ENCODE data around the gene TICRR. TPM values are rescaled to one million over a fixed set of nuclear protein-coding genes. Genes with fewer than 3 reads are reported as not detected.

TICRR gene
- total and polyA plus RNA-seq, 2 of the 4 experiments (the other 2 are of a cell fraction), result 3.0 to 4.2 TPM

- H3K9me1 ChIP-seq (ENCODE audit: insufficient read depth, low read length), result no peaks in the 10 kb centered on the region
- H3K23ac ChIP-seq (ENCODE audit: low read depth, low read length), result no peak overlapping the region
- no TSS peak for BruUV-seq (replicated peaks)
- H2BK15ac ChIP-seq (ENCODE audit: low read depth, low read length), result no peak overlapping the region
- H3K9ac ChIP-seq (ENCODE audit: low read depth, low read length), result no peak overlapping the region
- no peaks in the 10 kb centered on the region for H3K79me1 ChIP-seq (ENCODE audit: low read depth in 1 of 2, low read length in 2 of 2)
- no peaks in the 10 kb centered on the region for H3K9me3 ChIP-seq (ENCODE audit: control insufficient read depth, insufficient read depth, low read length)
- intact Hi-C loops (cut with micrococcal nuclease), result no loop called here
- H2BK20ac ChIP-seq (ENCODE audit: low read depth, low read length), result no peak overlapping the region
- dilution Hi-C loops (cut with HindIII; ENCODE audit: low sequenced_read_pairs, unreplicated experiment), result no loop called here
- no peaks in the 10 kb centered on the region for H4K20me1 ChIP-seq (ENCODE audit: insufficient read depth, low read length)
- H3K4me3 ChIP-seq (ENCODE audit: insufficient read depth, low read depth, low read length), result no peak overlapping the region
- ChIA-PET POLR2A (ENCODE audit: unreplicated experiment) (no interaction called here), CTCF (no interaction called here)
- WGBS, 2 experiments (ENCODE audit: extremely low coverage in 2 of 2, insufficient read length in 1 of 2), result 19% methylated on average over 3 of the region's 5 CpGs; no CpG with 5 or more reads in 1 of the 2 experiments
- H3K27ac ChIP-seq (ENCODE audit: insufficient read depth, low read length), result no peak overlapping the region
- no peak overlapping the region for H3K14ac ChIP-seq (replicated peaks; ENCODE audit: low read depth, low read length)
- H4K91ac ChIP-seq (ENCODE audit: insufficient read depth, low read depth, low read length), result no peak overlapping the region
- DNase-seq (no peak), ATAC-seq (ENCODE audit: low read depth) (no peak)
- no peaks in the 10 kb centered on the region for H3K4me1 ChIP-seq (ENCODE audit: control insufficient read depth, insufficient read depth, low read length)
- H3K36me3 ChIP-seq (ENCODE audit: control insufficient read depth, insufficient read depth, low read length), result no peaks in the 10 kb centered on the region
- no peak overlapping the region for H4K5ac ChIP-seq (ENCODE audit: low read depth, low read length)
- H3K18ac ChIP-seq (ENCODE audit: low read depth, low read length), result no peak overlapping the region
- H2AK5ac ChIP-seq (ENCODE audit: low read depth, low read length), result no peak overlapping the region
- H3K27me3 ChIP-seq (ENCODE audit: control insufficient read depth, insufficient read depth, low read length), result peaks cover 17% of the 10 kb centered on the region
- no peak overlapping the region for H3K56ac ChIP-seq (ENCODE audit: extremely low read depth, insufficient read depth, low read length)
- H3K4me2 ChIP-seq (ENCODE audit: low read depth, low read length), result no peak overlapping the region
- no peak for TF ChIP-seq ELK1 (IDR thresholded peaks at IDR 0.05; ENCODE audit: borderline replicate concordance, low read depth, low read length)
- TF ChIP-seq MAFK (IDR thresholded peaks at IDR 0.05; ENCODE audit: low read depth, low read length), result no peak
- no peak for TF ChIP-seq NFE2L2 (IDR thresholded peaks at IDR 0.05; ENCODE audit: low read depth, low read length)
- TF ChIP-seq SMC3 (IDR thresholded peaks at IDR 0.05; ENCODE audit: low read depth, low read length), result no peak
- no peak for TF ChIP-seq RFX5 (IDR thresholded peaks at IDR 0.05; ENCODE audit: low read depth, low read length)
- TF ChIP-seq RCOR1 (IDR thresholded peaks at IDR 0.05; ENCODE audit: insufficient replicate concordance, low read length), result no peak
- TF ChIP-seq BHLHE40 (IDR thresholded peaks at IDR 0.05; ENCODE audit: low read depth, low read length), result no peak
- no peak for TF ChIP-seq FOS (IDR thresholded peaks at IDR 0.05; ENCODE audit: low read depth, low read length)
- no peak for TF ChIP-seq CTCF (conservative IDR thresholded peaks at IDR 0.05; ENCODE audit: low read depth, low read length)
- TF ChIP-seq USF2 (IDR thresholded peaks at IDR 0.05; ENCODE audit: low read depth, low read length), result no peak
- no peak for TF ChIP-seq CHD1 (IDR thresholded peaks at IDR 0.05; ENCODE audit: low read depth, low read length)
- TF ChIP-seq RAD21 (IDR thresholded peaks at IDR 0.05; ENCODE audit: low read length), result no peak
- no peak for TF ChIP-seq CEBPB (IDR thresholded peaks at IDR 0.05; ENCODE audit: low read depth, low read length)
- no peak for TF ChIP-seq POLR2A (IDR thresholded peaks at IDR 0.05; ENCODE audit: low read depth, low read length)
- no peak for TF ChIP-seq MAZ (IDR thresholded peaks at IDR 0.05; ENCODE audit: borderline replicate concordance, low read depth, low read length)
- no peak for TF ChIP-seq MXI1 (IDR thresholded peaks at IDR 0.05; ENCODE audit: borderline replicate concordance, low read depth, low read length)
- no peak overlapping the region for H2BK120ac ChIP-seq (ENCODE audit: low read depth, low read length)
- H3K4ac ChIP-seq (ENCODE audit: low read depth, low read length), result no peak overlapping the region
- H2AFZ ChIP-seq (replicated peaks; ENCODE audit: low read length, poor library complexity), result no peak overlapping the region
- in situ Hi-C loops (cut with MboI; ENCODE audit: low sequenced_read_pairs), result no loop called here
- no peak overlapping the region for H4K8ac ChIP-seq (ENCODE audit: low read depth in 2 of 2, low read length in 2 of 2)
- no peak overlapping the region for H2BK5ac ChIP-seq (ENCODE audit: low read depth, low read length, poor library complexity, severe bottlenecking)
- no peak overlapping the region for H2AK9ac ChIP-seq (replicated peaks; ENCODE audit: low read depth, low read length, poor library complexity)
Measured at GRCh38 chr15:89530976-89531375, 44.3 kb upstream of the TICRR start.
